Measurements from ENCODE around the gene PRXL2B.

The PRXL2B gene

GRCh38 chr1:2632561-2633361, 46.2 kb downstream of the PRXL2B start, which contains the start of gene MMEL1:
MMEL1 (minus strand) TSS chr1:2633016; CDS start chr1:2629484, 3,532 bp downstream.
- no peak for FAIRE-seq
- DNase-seq (ENCODE audit: insufficient read length, low spot score) = no peak

DNA sequence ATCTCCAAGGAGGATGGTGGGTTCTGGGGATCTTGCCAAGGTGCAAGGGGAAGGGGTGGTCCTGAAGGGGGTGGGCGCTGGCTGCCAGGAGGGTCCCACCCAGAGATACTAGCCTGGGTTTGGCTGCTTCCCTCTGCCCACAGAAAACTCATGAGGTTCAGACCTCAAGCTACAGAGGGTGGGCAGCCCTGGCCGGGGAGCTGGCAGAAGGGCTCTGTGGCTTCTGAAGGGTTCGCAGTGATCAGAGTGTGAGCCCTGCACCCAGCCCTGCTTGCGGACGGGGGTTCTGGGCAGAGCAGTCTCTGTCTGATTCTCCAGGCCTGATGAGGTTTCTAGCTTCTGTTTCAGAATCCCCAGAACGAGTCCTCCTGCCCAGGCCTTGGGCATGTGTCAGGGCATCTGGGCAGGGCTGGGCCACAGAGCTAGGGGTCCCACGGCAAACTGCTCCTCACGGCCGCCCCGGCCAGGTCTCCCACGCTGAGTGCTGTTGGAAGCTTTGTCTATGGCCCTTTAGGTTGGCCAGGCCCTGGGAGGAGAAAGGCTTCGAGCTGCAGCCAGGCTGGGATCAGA, 46.9 kb downstream of the PRXL2B start:
- DNase-seq (ENCODE audit: insufficient read length, low spot score) (no peak), FAIRE-seq (no peak)

DNA sequence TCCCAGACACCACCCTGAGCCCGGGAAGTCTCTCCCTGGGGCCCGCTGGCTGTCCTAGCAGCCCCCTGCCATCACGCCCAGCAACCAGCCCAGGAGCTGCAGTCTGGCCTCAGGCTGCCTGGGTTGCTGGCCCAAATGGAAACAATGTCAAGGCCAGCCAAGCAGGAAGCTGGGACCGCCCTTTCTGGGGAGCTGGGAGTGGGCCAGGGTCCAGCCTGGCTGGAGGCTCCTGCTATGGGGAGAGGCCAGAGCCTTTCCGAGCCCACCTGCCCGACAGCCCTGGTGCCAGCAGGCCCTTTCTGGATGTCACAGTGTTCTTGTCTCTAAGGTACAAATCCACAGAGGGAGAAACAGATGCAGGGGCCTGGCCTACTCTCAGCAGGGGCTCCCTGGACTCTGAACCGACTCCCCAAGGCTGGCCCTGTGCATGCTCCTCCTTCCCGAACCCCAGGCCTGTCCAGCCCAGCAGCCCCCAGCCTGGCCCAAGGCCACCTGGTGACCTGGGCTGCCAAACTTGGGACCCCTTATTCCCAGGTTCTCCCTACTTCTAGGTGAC, 47.4 kb downstream of the PRXL2B start:
- FAIRE-seq = no peak

DNA sequence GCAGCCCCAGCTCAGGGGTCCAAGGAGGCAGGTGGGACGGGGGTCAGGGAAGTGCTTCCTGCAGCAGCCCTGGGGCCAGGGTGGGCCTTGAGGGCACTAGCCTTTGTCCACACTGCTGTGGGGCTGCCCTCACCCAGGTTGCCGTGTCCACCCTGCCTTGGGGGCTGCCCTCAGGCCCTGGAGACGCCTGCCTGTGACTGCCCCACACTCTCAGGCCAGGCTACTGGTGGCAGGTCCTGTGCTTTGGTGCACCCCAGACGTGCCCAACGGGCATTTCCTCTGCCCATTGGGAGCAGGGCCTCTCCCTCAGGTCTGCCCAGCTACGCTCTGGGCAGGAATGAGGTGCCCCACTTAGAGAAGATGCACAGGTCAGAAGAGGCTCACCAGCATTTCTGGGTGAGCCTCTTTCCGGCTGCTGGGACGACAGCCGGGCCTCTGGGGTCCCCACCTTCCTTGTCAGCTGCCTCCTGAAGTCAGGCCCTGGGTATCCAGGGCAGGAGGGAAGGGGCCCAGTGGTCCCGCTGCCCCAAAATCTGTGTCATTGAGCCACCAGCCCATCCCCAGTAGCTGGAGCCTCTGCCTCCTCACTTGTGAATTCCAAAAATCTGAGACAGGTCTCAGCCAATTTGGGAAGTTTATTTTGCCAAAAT, 48.9 kb downstream of the PRXL2B start:
- no peak for DNase-seq (ENCODE audit: insufficient read length, low spot score)
- no peak for FAIRE-seq

More for the DNA sequence above, 47.4 kb downstream of the PRXL2B start:
- no peak for DNase-seq (ENCODE audit: insufficient read length, low spot score)

DNA sequence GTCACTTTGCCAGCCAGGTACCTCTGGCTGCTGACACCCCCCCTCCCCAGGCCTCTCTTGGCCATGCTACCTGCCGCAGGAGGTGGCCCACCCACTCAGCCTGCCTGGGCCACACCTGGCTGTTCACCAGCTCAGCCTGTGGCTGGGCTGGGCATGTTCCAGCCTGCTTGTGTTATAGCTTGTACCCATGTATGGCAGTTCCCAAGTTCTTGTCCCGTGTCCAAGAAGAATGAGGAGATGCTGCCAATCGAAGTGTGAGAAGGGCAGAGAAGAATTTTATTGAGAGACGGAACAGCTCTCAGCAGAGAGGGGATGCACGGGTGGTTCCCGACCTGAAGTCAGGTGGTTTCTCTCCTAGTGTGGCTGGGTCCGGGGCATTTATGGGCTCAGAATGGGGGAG, 50.2 kb downstream of the PRXL2B start:
- DNase-seq (ENCODE audit: insufficient read length, low spot score) = no peak
- FAIRE-seq = no peak

DNA sequence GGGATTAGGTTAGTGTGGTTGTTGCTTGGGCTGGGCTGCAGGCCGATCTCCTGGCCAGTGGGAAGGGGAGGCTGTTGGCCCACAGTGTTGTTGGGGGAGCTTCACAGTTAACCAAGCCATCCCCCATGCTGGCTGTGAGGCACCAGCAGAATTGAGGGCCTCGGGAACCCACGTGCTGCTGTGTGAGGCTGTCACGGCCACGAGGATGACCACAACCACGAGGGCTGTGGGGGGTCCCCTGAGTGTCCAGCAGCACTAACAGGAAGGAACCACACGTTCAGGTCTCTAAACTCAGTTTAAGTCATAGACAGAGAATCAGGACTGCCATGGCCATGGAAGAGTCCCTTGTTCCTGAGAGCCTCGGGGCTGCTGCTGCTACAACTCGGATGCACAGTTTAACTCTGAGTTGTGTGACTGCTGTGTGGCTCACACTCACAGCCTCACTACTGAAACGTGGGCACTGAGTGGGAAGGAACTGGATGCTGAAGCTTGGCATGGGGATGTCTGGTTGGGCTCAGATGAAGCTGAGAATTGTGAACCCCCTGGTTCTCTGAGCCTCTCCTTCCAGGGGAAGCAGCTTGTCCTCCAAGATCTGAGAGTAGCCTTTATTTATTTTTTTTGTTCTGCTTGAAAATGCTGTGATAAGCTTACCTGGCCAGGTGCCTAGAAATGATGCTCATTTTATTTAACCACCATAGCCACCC, 51.0 kb downstream of the PRXL2B start:
- DNase-seq (ENCODE audit: insufficient read length, low spot score) = no peak
- FAIRE-seq = no peak

DNA sequence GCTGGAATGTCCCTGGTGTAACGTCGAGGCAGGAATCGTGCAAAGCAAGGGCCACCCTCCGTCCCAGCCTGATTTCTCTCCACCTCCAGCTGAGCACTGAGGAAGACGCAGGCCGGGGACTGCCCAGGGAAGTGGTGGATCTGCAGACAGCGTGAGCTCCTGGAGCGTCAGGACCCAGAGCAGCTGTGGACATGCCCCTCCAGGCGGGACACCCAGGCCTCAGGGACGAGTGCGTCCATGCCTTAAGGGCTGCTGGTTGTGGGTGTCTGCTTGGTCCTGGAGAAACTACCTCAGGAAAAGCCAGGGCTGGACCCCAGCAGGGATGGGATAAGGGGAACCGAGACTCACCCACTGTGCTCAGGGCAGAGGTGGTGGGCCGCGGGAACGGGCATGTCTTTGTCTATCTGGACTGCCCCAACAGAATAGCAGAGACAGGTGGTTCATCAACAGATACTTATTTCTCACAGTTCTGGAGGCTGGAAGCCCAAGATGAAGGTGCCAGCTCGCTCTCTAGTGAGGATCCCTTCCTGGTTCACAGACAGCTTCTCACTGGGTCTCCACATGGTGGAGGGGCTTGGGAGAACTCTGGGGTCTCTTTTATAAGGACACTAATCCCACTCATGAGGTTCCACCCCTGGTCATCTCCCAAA, 52.0 kb downstream of the PRXL2B start:
- FAIRE-seq = no peak
- no peak for DNase-seq (ENCODE audit: insufficient read length, low spot score)

DNA sequence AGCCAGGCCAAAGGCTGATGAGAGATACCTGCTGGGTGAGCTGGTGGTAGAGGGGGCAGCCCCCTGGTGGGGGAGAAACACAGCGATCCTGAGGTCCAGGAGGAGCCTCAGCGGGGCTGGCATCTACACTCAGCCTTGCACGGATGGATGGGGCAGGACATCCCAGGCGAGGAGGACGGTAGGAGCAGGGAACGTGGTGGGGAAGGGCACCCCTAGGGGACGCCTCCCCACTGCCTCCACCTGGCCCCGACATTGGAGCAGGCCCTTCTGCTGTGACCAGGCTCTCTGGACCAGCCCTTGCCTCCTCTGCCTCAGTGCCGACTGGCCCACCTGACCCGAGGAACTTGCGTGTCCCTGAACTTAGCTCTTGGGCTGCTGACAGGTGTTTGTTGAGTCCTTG, 52.6 kb downstream of the PRXL2B start:
- DNase-seq (ENCODE audit: insufficient read length, low spot score) = no peak
- no peak for FAIRE-seq

DNA sequence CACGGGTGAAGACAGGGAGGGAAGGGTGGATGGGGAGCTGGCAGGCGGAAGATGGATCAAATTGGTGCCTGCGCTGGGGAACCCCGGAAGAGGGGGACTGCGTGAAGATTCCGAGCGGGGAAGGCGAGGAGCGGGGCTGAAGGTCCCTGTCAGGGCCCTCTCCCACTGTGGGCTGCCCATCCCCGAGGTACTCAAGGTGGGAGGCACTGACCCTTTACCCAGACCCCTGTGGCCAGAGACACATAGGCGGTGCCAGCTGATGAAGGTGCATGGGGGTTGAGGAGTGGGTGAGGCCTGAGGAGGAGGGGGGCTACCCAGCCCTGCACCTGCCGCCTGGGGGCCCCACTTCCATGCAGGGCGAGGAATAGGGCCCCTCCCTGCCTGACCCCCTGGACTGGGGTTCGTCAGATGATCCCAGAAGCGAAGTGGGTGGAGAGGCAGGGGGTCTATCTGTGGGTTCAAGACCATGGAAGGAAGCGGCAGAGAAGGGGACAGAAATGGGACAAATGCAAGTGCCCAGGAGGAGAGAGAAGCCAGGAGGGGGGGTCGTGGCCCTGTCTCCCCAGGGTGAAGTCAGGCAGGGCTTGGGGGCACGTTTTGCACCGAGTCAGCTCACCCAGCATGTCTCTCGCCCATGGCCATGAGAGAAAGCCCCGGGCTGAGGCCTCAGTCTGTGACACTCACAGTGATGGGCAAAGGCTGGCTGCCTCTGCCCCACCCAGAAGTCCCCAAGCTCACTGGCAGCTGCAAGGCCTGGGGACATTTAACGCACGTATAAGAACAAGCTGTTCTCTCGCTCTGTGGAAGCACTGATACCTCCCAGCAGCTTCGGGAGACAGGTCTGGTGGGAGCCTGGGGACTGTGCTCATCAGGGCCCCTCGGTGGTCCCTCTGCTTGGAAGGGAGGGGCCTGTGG, 53.3 kb downstream of the PRXL2B start:
- FAIRE-seq (no peak), DNase-seq (ENCODE audit: insufficient read length, low spot score) (no peak)

DNA sequence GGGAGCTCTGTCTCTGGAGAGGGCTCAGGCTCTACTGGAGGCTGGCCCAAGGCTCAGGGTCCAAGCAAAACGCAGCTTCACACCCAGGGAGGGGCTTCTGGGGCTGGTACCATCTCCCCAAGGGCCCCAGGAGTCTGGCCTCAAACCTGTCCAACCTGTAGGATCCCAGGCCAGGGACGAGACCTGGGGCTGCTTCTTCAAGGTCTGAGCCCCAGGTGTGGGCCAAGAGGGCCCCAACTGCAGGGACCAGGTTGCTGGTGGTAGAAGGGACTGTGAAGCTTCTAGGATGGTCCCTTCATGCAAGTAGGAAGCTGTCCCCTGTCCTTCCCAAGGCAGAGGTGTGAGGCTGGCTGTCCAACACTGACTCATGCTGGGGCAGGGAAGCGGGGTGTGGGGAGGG, 54.0 kb downstream of the PRXL2B start:
- FAIRE-seq (no peak), DNase-seq (ENCODE audit: insufficient read length, low spot score) (no peak)
